SK-N-SH treated with all-trans-retinoic acid at 6 μM for 48 hours (cell line): ENCODE measurements around the gene XRCC3.

Experiments used
- ATAC-seq: fragments of 200-7000 bp; cut with Tn5 transposase; 3 replicates; pipeline ENCODE4 v1.9.1; 2020; ENCODE audit warnings: mild to moderate bottlenecking, moderate library complexity
- ARNTL ChIP-seq: fragments of 450-650 bp; formaldehyde crosslinking; IDR thresholded peaks from 2 replicates; pipeline ENCODE4 v1.5.0; 2020; ENCODE audit warnings: low read depth, mild to moderate bottlenecking, moderate library complexity, borderline replicate concordance
- BACH2 ChIP-seq: fragments of 250-450 bp; sonication (Bioruptor Pico); IDR thresholded peaks from 2 replicates; pipeline ENCODE4 v1.9.0; 2021; ENCODE audit warnings: mild to moderate bottlenecking, borderline replicate concordance
- CREB5 ChIP-seq: fragments of 250-450 bp; sonication (Bioruptor Pico); IDR thresholded peaks from 2 replicates; pipeline ENCODE4 v1.5.1; 2020; ENCODE audit warnings: low read depth, mild to moderate bottlenecking, moderate library complexity
- ESRRG ChIP-seq: fragments of 250-450 bp; sonication (Bioruptor Pico); IDR thresholded peaks from 2 replicates; pipeline ENCODE4 v1.6.1; 2021; ENCODE audit warnings: mild to moderate bottlenecking
- GLIS3 ChIP-seq: fragments of 250-450 bp; sonication (Bioruptor Pico); IDR thresholded peaks from 2 replicates; pipeline ENCODE4 v1.5.0; 2020; ENCODE audit warnings: mild to moderate bottlenecking, moderate library complexity
- OSR1 ChIP-seq: fragments of 250-450 bp; sonication (Bioruptor Pico); IDR thresholded peaks from 2 replicates; pipeline ENCODE4 v1.8.0; 2022; ENCODE audit warnings: moderate library complexity, mild to moderate bottlenecking, inconsistent platforms
- PATZ1 ChIP-seq: fragments of 250-450 bp; sonication (Bioruptor Pico); IDR thresholded peaks from 2 replicates; pipeline ENCODE4 v1.8.0; 2020; ENCODE audit warnings: mild to moderate bottlenecking, moderate library complexity, borderline replicate concordance
- POU6F1 ChIP-seq: fragments of 250-450 bp; sonication (Bioruptor Pico); IDR thresholded peaks from 2 replicates; pipeline ENCODE4 v1.8.0; 2021; ENCODE audit warnings: low read depth, mild to moderate bottlenecking, moderate library complexity, borderline replicate concordance
- PPARA ChIP-seq: fragments of 250-450 bp; sonication (Bioruptor Pico); IDR thresholded peaks from 2 replicates; pipeline ENCODE4 v1.5.0; 2020; ENCODE audit warnings: mild to moderate bottlenecking, borderline replicate concordance
- SNAI2 ChIP-seq: fragments of 250-450 bp; sonication (Bioruptor Pico); IDR thresholded peaks from 2 replicates; pipeline ENCODE4 v1.5.0; 2020; ENCODE audit warnings: mild to moderate bottlenecking, moderate library complexity
- TCF4 ChIP-seq: fragments of 250-450 bp; sonication (Bioruptor Pico); IDR thresholded peaks from 2 replicates; pipeline ENCODE4 v1.8.0; 2021; ENCODE audit warnings: mild to moderate bottlenecking, moderate library complexity, borderline replicate concordance
- TOX ChIP-seq: fragments of 250-450 bp; sonication (Bioruptor Pico); IDR thresholded peaks from 2 replicates; pipeline ENCODE4 v1.8.0; 2021; ENCODE audit warnings: mild to moderate bottlenecking, moderate library complexity, borderline replicate concordance
- TSHZ2 ChIP-seq: fragments of 250-450 bp; sonication (Bioruptor Pico); IDR thresholded peaks from 2 replicates; pipeline ENCODE4 v1.5.0; 2020; ENCODE audit warnings: mild to moderate bottlenecking, moderate library complexity
- ZC3H10 ChIP-seq: fragments of 250-450 bp; sonication (Bioruptor Pico); IDR thresholded peaks from 2 replicates; pipeline ENCODE4 v1.5.1; 2021; ENCODE audit warnings: mild to moderate bottlenecking, moderate library complexity
- ZFP3 ChIP-seq: fragments of 250-450 bp; sonication (Bioruptor Pico); IDR thresholded peaks from 2 replicates; pipeline ENCODE4 v1.5.0; 2020; ENCODE audit warnings: mild to moderate bottlenecking, moderate library complexity
- ZNF565 ChIP-seq: fragments of 450-650 bp; formaldehyde crosslinking; conservative IDR thresholded peaks from 2 replicates; pipeline ENCODE4 v1.5.0; 2020; ENCODE audit warnings: low read depth, mild to moderate bottlenecking, moderate library complexity
- ZNF70 ChIP-seq: fragments of 450-650 bp; formaldehyde crosslinking; IDR thresholded peaks from 2 replicates; pipeline ENCODE4 v1.5.0; 2020; ENCODE audit warnings: mild to moderate bottlenecking, moderate library complexity
- ZNF8 ChIP-seq: fragments of 450-650 bp; formaldehyde crosslinking; IDR thresholded peaks from 2 replicates; pipeline ENCODE4 v1.5.0; 2020; ENCODE audit warnings: mild to moderate bottlenecking, moderate library complexity

Gene XRCC3

GRCh38 chr14:103735439-103735814 is 20.2 kb upstream of the XRCC3 start:
- no peak for TF ChIP-seq TCF4 (CRISPR knock-in tag)
- no peak for TF ChIP-seq PATZ1 (CRISPR knock-in tag)
- TF ChIP-seq ZC3H10 (CRISPR knock-in tag): no peak
- no peak for TF ChIP-seq OSR1
- TF ChIP-seq TSHZ2 (CRISPR knock-in tag): no peak
- TF ChIP-seq CREB5 (CRISPR knock-in tag): no peak
- no peak for ATAC-seq

- TF ChIP-seq ZC3H10 (CRISPR knock-in tag) (no peak), ZNF565 (CRISPR knock-in tag) (no peak), BACH2 (no peak), ZNF70 (CRISPR knock-in tag) (no peak), ESRRG (no peak), ZFP3 (no peak), GLIS3 (CRISPR knock-in tag) (no peak)
- TF ChIP-seq, all 23 proteins: peak for 0
- ATAC-seq: no peak
Observed at GRCh38 chr14:103735022-103735421, 19.8 kb upstream of the XRCC3 start.

GRCh38 chr14:103734081-103734888 is 19.0 kb upstream of the XRCC3 start:
- no peak for ATAC-seq
- TF ChIP-seq TOX (CRISPR knock-in tag): no peak
- TF ChIP-seq ZNF70 (CRISPR knock-in tag): no peak

GRCh38 chr14:103733651-103734050 is 18.4 kb upstream of the XRCC3 start:
- TF ChIP-seq PATZ1 (CRISPR knock-in tag) (no peak), ARNTL (CRISPR knock-in tag) (no peak), GLIS3 (CRISPR knock-in tag) (no peak), ZNF70 (CRISPR knock-in tag) (no peak), CREB5 (CRISPR knock-in tag) (no peak), TOX (CRISPR knock-in tag) (no peak), BACH2 (no peak), POU6F1 (CRISPR knock-in tag) (no peak), PPARA (no peak), ZNF8 (CRISPR knock-in tag) (no peak), TCF4 (CRISPR knock-in tag) (no peak), TSHZ2 (CRISPR knock-in tag) (no peak), SNAI2 (CRISPR knock-in tag) (no peak)
- TF ChIP-seq, all 23 proteins: peak for 0
- no peak for ATAC-seq
